ENCODE results near the gene C2orf68. TPM values are rescaled to one million over a fixed set of nuclear protein-coding genes. Genes with fewer than 3 reads are reported as not detected.

C2orf68 gene
- total and polyA plus RNA-seq, 2 of the 13 experiments (the other 11 are each of a cell fraction or from before 2014, with no cell fraction given), result 47.1 to 77.4 TPM

DNA sequence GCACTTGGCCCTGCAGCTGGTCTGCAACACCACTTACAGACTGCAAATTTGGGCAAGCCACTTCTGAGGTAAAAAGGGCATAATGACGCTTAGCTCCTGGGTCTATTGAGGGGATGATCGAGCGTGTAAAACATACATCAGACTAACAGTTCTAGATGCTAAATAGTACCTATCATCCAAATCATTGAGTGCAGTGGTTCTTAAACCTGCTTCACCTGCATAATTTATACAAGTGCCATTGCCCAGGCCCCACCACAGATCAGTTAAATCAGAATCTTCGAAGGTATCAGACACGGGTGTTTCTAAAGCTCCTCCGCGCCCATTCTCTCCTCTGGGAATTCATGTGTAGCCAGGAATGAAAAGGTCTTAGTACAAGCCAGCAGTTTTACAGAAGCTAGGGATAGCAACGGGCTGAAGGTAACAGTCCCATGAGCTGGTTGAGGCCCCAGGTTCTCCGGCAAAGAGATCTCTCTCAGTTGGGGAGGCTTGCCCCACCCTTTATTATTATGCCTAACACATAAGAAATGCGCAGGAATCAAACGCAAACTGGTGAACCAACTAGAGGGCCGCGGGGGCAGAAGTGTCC is 17.1 kb downstream of the C2orf68 start (continued):
- TF ChIP-seq ZNF296 (CRISPR knock-in tag; conservative IDR thresholded peaks at IDR 0.05) (peak; percentile 95; the same call in 1 of the 2 replicates), IRF2 (CRISPR knock-in tag; IDR thresholded peaks at IDR 0.05) (no peak), ZNF205 (CRISPR knock-in tag; IDR thresholded peaks at IDR 0.05) (no peak; the same call in 1 of the 2 replicates), HDAC2 (CRISPR knock-in tag; IDR thresholded peaks at IDR 0.05) (no peak), MTF2 (CRISPR knock-in tag; IDR thresholded peaks at IDR 0.05; ENCODE audit: borderline replicate concordance) (no peak), NBN (conservative IDR thresholded peaks at IDR 0.05) (no peak), MEIS2 (CRISPR knock-in tag; IDR thresholded peaks at IDR 0.05) (no peak), ZNF333 (CRISPR knock-in tag; IDR thresholded peaks at IDR 0.05; ENCODE audit: borderline replicate concordance) (0 out of 2 replicates have a peak, but pooled peaks have one; percentile 37), KAT7 (CRISPR knock-in tag; IDR thresholded peaks at IDR 0.05; ENCODE audit: borderline replicate concordance) (0 out of 2 replicates have a peak, but pooled peaks have one; percentile 51), ZNF543 (CRISPR knock-in tag; IDR thresholded peaks at IDR 0.05) (peak; percentile 67; the same call in 1 of the 2 replicates), ELF3 (CRISPR knock-in tag; IDR thresholded peaks at IDR 0.05) (no peak; the same call in 1 of the 2 replicates), KLF15 (CRISPR knock-in tag; IDR thresholded peaks at IDR 0.05; ENCODE audit: borderline replicate concordance) (no peak), KDM3A (CRISPR knock-in tag; IDR thresholded peaks at IDR 0.05; ENCODE audit: low read depth) (no peak), ZNF383 (CRISPR knock-in tag; IDR thresholded peaks at IDR 0.05; ENCODE audit: borderline replicate concordance) (no peak), ZNF337 (CRISPR knock-in tag; IDR thresholded peaks at IDR 0.05; ENCODE audit: borderline replicate concordance, low read depth) (no peak)
- TF ChIP-seq, protein P1, sequence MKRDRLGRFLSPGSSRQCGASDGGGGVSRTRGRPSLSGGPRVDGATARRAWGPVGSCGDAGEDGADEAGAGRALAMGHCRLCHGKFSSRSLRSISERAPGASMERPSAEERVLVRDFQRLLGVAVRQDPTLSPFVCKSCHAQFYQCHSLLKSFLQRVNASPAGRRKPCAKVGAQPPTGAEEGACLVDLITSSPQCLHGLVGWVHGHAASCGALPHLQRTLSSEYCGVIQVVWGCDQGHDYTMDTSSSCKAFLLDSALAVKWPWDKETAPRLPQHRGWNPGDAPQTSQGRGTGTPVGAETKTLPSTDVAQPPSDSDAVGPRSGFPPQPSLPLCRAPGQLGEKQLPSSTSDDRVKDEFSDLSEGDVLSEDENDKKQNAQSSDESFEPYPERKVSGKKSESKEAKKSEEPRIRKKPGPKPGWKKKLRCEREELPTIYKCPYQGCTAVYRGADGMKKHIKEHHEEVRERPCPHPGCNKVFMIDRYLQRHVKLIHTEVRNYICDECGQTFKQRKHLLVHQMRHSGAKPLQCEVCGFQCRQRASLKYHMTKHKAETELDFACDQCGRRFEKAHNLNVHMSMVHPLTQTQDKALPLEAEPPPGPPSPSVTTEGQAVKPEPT (CRISPR knock-in tag; IDR thresholded peaks at IDR 0.05; ENCODE audit: low read depth), result no peak
- TF ChIP-seq, protein P2, sequence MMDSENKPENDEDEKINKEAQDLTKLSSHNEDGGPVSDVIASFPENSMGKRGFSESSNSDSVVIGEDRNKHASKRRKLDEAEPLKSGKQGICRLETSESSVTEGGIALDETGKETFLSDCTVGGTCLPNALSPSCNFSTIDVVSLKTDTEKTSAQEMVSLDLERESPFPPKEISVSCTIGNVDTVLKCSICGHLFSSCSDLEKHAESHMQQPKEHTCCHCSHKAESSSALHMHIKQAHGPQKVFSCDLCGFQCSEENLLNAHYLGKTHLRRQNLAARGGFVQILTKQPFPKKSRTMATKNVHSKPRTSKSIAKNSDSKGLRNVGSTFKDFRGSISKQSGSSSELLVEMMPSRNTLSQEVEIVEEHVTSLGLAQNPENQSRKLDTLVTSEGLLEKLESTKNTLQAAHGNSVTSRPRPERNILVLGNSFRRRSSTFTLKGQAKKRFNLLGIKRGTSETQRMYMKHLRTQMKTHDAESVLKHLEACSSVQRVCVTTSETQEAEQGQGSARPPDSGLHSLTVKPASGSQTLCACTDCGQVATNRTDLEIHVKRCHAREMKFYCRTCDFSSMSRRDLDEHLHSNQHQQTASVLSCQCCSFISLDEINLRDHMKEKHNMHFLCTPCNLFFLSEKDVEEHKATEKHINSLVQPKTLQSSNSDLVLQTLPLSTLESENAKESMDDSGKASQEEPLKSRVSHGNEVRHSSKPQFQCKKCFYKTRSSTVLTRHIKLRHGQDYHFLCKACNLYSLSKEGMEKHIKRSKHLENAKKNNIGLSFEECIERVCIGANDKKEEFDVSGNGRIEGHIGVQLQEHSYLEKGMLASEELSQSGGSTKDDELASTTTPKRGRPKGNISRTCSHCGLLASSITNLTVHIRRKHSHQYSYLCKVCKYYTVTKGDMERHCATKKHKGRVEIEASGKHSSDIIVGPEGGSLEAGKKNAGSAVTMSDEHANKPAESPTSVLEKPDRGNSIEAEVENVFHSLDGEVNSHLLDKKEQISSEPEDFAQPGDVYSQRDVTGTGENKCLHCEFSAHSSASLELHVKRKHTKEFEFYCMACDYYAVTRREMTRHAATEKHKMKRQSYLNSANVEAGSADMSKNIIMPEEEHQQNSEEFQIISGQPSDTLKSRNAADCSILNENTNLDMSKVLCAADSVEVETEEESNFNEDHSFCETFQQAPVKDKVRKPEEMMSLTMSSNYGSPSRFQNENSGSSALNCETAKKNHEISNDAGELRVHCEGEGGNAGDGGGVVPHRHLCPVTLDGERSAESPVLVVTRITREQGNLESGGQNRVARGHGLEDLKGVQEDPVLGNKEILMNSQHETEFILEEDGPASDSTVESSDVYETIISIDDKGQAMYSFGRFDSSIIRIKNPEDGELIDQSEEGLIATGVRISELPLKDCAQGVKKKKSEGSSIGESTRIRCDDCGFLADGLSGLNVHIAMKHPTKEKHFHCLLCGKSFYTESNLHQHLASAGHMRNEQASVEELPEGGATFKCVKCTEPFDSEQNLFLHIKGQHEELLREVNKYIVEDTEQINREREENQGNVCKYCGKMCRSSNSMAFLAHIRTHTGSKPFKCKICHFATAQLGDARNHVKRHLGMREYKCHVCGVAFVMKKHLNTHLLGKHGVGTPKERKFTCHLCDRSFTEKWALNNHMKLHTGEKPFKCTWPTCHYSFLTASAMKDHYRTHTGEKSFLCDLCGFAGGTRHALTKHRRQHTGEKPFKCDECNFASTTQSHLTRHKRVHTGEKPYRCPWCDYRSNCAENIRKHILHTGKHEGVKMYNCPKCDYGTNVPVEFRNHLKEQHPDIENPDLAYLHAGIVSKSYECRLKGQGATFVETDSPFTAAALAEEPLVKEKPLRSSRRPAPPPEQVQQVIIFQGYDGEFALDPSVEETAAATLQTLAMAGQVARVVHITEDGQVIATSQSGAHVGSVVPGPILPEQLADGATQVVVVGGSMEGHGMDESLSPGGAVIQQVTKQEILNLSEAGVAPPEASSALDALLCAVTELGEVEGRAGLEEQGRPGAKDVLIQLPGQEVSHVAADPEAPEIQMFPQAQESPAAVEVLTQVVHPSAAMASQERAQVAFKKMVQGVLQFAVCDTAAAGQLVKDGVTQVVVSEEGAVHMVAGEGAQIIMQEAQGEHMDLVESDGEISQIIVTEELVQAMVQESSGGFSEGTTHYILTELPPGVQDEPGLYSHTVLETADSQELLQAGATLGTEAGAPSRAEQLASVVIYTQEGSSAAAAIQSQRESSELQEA (CRISPR knock-in tag; IDR thresholded peaks at IDR 0.05; ENCODE audit: not compliant biosample characterization), result peak; percentile 50
- TF ChIP-seq, protein P3, sequence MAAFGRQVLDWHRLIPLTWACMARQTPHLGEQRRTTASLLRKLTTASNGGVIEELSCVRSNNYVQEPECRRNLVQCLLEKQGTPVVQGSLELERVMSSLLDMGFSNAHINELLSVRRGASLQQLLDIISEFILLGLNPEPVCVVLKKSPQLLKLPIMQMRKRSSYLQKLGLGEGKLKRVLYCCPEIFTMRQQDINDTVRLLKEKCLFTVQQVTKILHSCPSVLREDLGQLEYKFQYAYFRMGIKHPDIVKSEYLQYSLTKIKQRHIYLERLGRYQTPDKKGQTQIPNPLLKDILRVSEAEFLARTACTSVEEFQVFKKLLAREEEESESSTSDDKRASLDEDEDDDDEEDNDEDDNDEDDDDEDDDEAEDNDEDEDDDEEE (CRISPR knock-in tag; IDR thresholded peaks at IDR 0.05), result no peak
